AG10803 (cell line): ENCODE measurements around the gene FOXE1.
A peak's percentile ranks its signal among the peaks of the same experiment; 100 is the strongest.

Experiments
- DNase-seq: peaks from one replicate; pipeline ENCODE4 v3.0.0; 2010; ENCODE audit warnings: low read depth
- H3K4me3 ChIP-seq: 2 replicates; pipeline ENCODE4 v1.5.1; 2011; ENCODE audit warnings: mild to moderate bottlenecking, low read length, control low read depth
- CTCF ChIP-seq: conservative IDR thresholded peaks from 2 replicates; pipeline ENCODE4 v1.5.1; 2011; ENCODE audit warnings: mild to moderate bottlenecking, low read length, control low read depth, inconsistent platforms

The FOXE1 gene

GRCh38 chr9:97853844-97854695 is 1.0 kb downstream of the FOXE1 start:
- DNase-seq, result peak; percentile 18
- 0 out of 2 replicates have a peak overlapping the region, but pooled peaks have one; percentile 20 for H3K4me3 ChIP-seq
- no peak for TF ChIP-seq CTCF

GRCh38 chr9:97854696-97855485 is 1.9 kb downstream of the FOXE1 start:
- H3K4me3 ChIP-seq, result no peak overlapping the region
- no peak for TF ChIP-seq CTCF
- DNase-seq, result no peak

GRCh38 chr9:97855486-97855875 is 2.5 kb downstream of the FOXE1 start:
- no peak for TF ChIP-seq CTCF
- no peak overlapping the region for H3K4me3 ChIP-seq
- no peak for DNase-seq

- no peak for TF ChIP-seq CTCF
- no peak for DNase-seq
- H3K4me3 ChIP-seq, result no peak overlapping the region
Measured at GRCh38 chr9:97855899-97856298, 2.9 kb downstream of the FOXE1 start.

GRCh38 chr9:97856857-97857605 is 4.0 kb downstream of the FOXE1 start:
- H3K4me3 ChIP-seq, result no peak overlapping the region
- DNase-seq, result no peak
- TF ChIP-seq CTCF, result no peak

- no peak for DNase-seq
- no peak overlapping the region for H3K4me3 ChIP-seq
- TF ChIP-seq CTCF, result no peak
Measured at GRCh38 chr9:97857606-97858392, 4.8 kb downstream of the FOXE1 start.
